HCT116 (cell line): ENCODE measurements around the gene CCM2.

Experiments used
- FOSL1 ChIP-seq: IDR thresholded peaks from 2 replicates; pipeline ENCODE4 v1.6.1; 2012; ENCODE audit warnings: low read depth
- POLR2A ChIP-seq: IDR thresholded peaks from 2 replicates; pipeline ENCODE4 v1.7.0; 2011; ENCODE audit warnings: borderline replicate concordance; ENCODE audit not compliant: insufficient read depth, insufficient read length; ENCODE audit errors: extremely low read depth
- RAD21 ChIP-seq: IDR thresholded peaks from 2 replicates; pipeline ENCODE4 v1.6.1; 2012; ENCODE audit warnings: low read depth, mild to moderate bottlenecking
- TF ChIP-seq, protein P1 (sequence below), 3 experiments: fragments of 200-600 bp in 1 of 3; sonication (generic) in 1 of 3; IDR thresholded peaks in 2 of 3; conservative IDR thresholded peaks in 1 of 3; 2 replicates each; pipeline ENCODE4 v1.5.1; 2012 to 2017; ENCODE audit warnings: low read depth in 2 of 3, low read length in 2 of 3, antibody characterized with exemption in 1 of 3, borderline replicate concordance in 1 of 3, control low read depth in 1 of 3, mild to moderate bottlenecking in 1 of 3, mixed read lengths in 1 of 3, mixed run types in 1 of 3, moderate library complexity in 1 of 3; ENCODE audit not compliant: insufficient read depth in 1 of 3

DNA sequence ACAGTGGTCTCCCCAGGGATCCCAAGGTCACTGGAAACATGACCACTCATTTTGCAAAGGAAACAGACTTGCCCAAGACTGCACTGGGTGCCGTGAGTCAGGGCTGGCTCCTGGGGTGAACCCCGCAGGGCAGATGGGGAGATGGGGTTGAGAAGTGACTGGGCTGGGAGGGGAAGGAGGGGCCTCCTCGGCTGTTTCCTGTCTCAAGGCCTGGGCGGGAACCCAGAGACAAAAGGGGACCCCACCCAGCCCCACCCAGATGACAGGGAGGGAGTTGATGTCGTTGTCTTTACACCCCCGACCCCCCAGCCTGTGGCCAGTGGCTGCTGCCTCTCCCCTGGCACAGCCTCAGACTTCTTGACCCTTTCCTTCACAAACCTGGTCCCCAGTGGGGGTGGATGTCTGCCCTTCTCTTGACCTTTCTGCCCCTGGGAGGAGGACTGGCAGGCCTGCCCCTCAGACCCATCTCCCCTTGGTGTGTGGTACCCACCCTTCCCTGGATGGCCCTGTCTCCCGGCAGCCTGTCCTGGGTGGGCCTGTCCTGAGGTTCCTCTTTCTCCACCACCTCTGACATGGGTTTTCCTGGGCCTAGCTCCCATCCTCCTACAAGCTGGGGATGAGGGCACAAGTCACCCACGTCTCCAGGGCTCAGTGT is 22.6 kb upstream of the CCM2 start:
- TF ChIP-seq FOSL1 (no peak), RAD21 (no peak), POLR2A (no peak)
- TF ChIP-seq, protein P1, sequence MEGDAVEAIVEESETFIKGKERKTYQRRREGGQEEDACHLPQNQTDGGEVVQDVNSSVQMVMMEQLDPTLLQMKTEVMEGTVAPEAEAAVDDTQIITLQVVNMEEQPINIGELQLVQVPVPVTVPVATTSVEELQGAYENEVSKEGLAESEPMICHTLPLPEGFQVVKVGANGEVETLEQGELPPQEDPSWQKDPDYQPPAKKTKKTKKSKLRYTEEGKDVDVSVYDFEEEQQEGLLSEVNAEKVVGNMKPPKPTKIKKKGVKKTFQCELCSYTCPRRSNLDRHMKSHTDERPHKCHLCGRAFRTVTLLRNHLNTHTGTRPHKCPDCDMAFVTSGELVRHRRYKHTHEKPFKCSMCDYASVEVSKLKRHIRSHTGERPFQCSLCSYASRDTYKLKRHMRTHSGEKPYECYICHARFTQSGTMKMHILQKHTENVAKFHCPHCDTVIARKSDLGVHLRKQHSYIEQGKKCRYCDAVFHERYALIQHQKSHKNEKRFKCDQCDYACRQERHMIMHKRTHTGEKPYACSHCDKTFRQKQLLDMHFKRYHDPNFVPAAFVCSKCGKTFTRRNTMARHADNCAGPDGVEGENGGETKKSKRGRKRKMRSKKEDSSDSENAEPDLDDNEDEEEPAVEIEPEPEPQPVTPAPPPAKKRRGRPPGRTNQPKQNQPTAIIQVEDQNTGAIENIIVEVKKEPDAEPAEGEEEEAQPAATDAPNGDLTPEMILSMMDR (IDR thresholded peaks at IDR 0.05 in 2 of 3, conservative IDR thresholded peaks at IDR 0.05 in 1 of 3; ENCODE audit: borderline replicate concordance in 1 of 3, insufficient read depth in 1 of 3, low read depth in 2 of 3, low read length in 2 of 3) = no peak
